Cardiac muscle cell (in vitro differentiated cells and primary cell): ENCODE data around the gene FAM111A. TPM values are rescaled to one million over a fixed set of nuclear protein-coding genes. Genes with fewer than 3 reads are reported as not detected.
A peak's percentile ranks its signal among the peaks of the same experiment; 100 is the strongest.

Source experiments
- DNase-seq, 2 donors: peaks; one replicate each; pipeline versions ENCODE4 v3.0.0 to v3.0.0-alpha.2; 2010 to 2017; ENCODE audit warnings: low read depth in 1 of 2, low spot score in 1 of 2
- H3K27ac ChIP-seq: fragments of 200-600 bp; sonication (generic); 2 replicates; pipeline ENCODE4 v1.5.1; 2016
- H3K27me3 ChIP-seq: fragments of 200-600 bp; sonication (generic); 2 replicates; pipeline ENCODE4 v1.6.0; 2016; ENCODE audit warnings: control low read depth
- H3K36me3 ChIP-seq: fragments of 200-600 bp; sonication (generic); 2 replicates; pipeline ENCODE4 v1.5.1; 2016; ENCODE audit warnings: control low read depth
- H3K4me1 ChIP-seq: fragments of 200-600 bp; sonication (generic); 2 replicates; pipeline ENCODE4 v1.8.1; 2017; ENCODE audit warnings: low read depth, mild to moderate bottlenecking, mixed run types
- H3K4me3 ChIP-seq: fragments of 200-600 bp; sonication (generic); 2 replicates; pipeline ENCODE4 v1.5.1; 2016; ENCODE audit warnings: mild to moderate bottlenecking
- H3K9me3 ChIP-seq: fragments of 200-600 bp; sonication (generic); 2 replicates; pipeline ENCODE4 v1.5.1; 2017; ENCODE audit warnings: low read depth, mild to moderate bottlenecking, control low read depth
- polyA plus RNA-seq: library from polyadenylated mRNA; unstranded; fragments of >200 nt; fragmentation: Nextera tagmentation; extraction: Ambion mirVana; gene quantifications from 2 replicates; pipeline ENCODE4 v1.2.1, GENCODE V29; 2016
- total RNA-seq: library from RNA; depleted of rRNA; stranded (reverse); fragments of >200 nt; gene quantifications from 2 replicates; pipeline ENCODE4 v1.2.3, GENCODE V29; 2016
- TF ChIP-seq, protein P1 (sequence below): IDR thresholded peaks from 2 replicates; pipeline ENCODE4 v1.5.1; 2012; ENCODE audit warnings: low read depth, mild to moderate bottlenecking, low read length

Gene FAM111A
- total and polyA plus RNA-seq, 2 experiments from 2014 or later: 1.5 to 6.5 TPM

DNA sequence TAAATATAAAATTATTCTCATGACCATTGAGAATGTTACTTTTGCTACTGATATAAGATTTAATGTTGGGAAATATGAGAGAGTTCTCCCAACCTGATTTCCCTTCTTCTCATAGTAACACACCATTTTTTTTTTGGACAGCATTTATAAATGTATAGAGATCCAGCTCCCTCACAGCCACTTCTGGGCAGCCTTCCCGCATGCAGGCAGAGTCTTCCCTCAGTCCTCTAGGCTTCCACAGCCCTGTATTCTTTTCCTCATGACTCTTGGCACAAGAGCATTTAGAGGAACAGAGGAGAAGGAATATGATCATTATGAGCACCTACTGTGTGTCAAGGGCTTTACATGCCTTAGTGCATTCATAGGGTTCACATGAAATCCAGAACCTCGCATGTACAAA lies 38.3 kb downstream of the FAM111A start:
- no peak overlapping the region for H3K27ac ChIP-seq

DNA sequence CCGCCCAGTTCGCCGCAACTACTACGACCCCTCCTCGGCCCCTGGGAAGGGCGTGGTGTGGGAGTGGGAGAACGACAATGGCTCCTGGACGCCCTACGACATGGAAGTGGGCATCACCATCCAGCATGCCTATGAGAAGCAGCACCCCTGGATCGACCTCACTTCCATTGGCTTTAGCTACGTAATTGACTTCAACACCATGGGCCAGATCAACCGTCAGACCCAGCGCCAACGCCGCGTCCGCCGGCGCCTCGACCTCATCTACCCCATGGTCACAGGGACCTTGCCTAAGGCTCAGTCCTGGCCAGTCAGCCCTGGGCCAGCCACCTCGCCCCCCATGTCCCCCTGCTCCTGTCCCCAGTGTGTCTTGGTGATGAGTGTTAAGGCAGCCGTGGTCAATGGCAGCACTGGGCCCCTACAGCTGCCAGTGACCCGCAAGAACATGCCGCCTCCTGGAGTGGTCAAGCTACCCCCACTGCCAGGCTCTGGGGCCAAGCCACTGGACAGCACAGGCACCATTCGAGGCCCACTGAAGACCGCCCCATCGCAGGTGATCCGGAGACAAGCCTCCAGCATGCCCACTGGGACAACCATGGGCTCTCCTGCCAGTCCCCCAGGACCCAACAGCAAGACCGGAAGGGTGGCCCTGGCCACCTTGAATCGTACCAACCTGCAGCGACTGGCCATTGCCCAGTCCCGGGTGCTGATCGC lies 39.2 kb downstream of the FAM111A start:
- no peaks in the 10 kb centered on the region for H3K36me3 ChIP-seq
- no peaks in the 10 kb centered on the region for H3K9me3 ChIP-seq
- no peak for DNase-seq
- TF ChIP-seq, protein P1, sequence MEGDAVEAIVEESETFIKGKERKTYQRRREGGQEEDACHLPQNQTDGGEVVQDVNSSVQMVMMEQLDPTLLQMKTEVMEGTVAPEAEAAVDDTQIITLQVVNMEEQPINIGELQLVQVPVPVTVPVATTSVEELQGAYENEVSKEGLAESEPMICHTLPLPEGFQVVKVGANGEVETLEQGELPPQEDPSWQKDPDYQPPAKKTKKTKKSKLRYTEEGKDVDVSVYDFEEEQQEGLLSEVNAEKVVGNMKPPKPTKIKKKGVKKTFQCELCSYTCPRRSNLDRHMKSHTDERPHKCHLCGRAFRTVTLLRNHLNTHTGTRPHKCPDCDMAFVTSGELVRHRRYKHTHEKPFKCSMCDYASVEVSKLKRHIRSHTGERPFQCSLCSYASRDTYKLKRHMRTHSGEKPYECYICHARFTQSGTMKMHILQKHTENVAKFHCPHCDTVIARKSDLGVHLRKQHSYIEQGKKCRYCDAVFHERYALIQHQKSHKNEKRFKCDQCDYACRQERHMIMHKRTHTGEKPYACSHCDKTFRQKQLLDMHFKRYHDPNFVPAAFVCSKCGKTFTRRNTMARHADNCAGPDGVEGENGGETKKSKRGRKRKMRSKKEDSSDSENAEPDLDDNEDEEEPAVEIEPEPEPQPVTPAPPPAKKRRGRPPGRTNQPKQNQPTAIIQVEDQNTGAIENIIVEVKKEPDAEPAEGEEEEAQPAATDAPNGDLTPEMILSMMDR: no peak
- no peak overlapping the region for H3K4me3 ChIP-seq
- no peaks in the 10 kb centered on the region for H3K4me1 ChIP-seq
- no peak overlapping the region for H3K27ac ChIP-seq
- H3K27me3 ChIP-seq: no peaks in the 10 kb centered on the region

More for the DNA sequence above, 38.3 kb downstream of the FAM111A start:
- H3K27me3 ChIP-seq: no peaks in the 10 kb centered on the region
- no peaks in the 10 kb centered on the region for H3K9me3 ChIP-seq
- H3K36me3 ChIP-seq: no peaks in the 10 kb centered on the region
- TF ChIP-seq, protein P1: no peak
- no peak overlapping the region for H3K4me3 ChIP-seq
- no peak for DNase-seq
- H3K4me1 ChIP-seq: no peaks in the 10 kb centered on the region

DNA sequence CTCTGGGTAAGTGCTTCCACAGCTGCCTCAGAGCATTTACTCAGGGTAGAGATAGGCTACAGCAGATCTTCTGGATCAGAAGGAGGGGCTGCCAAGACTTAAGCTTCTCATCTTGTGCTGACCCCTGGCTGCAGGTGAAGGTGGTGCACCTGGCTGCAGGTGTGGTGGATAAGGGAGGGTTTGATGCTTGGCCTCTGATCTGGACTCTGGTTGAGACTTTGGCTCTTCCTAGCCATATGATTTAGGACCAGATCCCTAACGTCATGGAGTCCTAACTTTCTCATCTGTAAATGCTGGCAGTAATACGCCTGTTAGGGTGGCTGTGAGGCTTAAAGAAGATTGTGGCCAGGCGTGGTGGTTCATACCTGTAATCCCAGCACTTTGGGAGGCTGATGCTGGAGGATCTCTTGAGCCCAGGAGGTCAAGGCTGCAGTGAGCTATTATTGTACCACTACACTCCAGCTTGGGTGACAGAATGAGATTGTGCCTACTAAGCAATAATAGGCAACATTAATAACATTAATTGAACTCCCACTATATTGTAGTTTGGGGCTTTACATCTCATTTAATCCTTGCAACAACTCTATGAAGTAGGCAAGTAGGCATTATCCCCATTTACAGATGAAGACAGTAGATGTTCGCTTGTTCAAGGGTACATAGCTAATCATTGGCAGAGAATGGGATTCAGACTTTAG lies 39.9 kb downstream of the FAM111A start:
- Histone ChIP-seq H3K4me3 (no peak overlapping the region), H3K27me3 (no peaks in the 10 kb centered on the region), H3K36me3 (no peaks in the 10 kb centered on the region), H3K4me1 (no peaks in the 10 kb centered on the region), H3K9me3 (no peaks in the 10 kb centered on the region), H3K27ac (no peak overlapping the region)
- TF ChIP-seq, protein P1: peak; percentile 7
- no peak for DNase-seq

DNA sequence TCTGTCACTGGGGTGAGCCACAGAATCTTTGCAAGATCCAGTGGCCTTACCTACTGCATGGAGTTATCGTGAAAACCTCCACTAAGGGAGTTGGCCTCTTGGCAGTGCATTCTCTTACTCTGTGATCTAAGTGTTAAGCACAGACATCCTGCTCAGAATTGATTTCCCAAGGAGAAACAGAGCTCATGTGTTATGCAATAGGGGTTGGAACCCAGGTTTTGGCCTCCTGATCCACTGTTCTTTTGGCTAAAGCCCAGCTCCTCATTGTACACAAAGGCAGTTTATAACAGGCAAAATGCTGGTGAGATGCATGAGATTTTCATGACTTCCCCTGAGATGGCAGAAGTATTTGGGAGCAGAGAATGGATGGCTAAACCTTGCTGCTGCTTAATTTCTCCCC lies 41.1 kb downstream of the FAM111A start:
- H3K4me1 ChIP-seq: no peaks in the 10 kb centered on the region
- DNase-seq: peak in 1 of 2 donors; percentile 89
- no peak overlapping the region for H3K4me3 ChIP-seq
- no peak overlapping the region for H3K27ac ChIP-seq
- TF ChIP-seq, protein P1: no peak
- H3K27me3 ChIP-seq: no peaks in the 10 kb centered on the region
- H3K36me3 ChIP-seq: no peaks in the 10 kb centered on the region
- no peaks in the 10 kb centered on the region for H3K9me3 ChIP-seq

DNA sequence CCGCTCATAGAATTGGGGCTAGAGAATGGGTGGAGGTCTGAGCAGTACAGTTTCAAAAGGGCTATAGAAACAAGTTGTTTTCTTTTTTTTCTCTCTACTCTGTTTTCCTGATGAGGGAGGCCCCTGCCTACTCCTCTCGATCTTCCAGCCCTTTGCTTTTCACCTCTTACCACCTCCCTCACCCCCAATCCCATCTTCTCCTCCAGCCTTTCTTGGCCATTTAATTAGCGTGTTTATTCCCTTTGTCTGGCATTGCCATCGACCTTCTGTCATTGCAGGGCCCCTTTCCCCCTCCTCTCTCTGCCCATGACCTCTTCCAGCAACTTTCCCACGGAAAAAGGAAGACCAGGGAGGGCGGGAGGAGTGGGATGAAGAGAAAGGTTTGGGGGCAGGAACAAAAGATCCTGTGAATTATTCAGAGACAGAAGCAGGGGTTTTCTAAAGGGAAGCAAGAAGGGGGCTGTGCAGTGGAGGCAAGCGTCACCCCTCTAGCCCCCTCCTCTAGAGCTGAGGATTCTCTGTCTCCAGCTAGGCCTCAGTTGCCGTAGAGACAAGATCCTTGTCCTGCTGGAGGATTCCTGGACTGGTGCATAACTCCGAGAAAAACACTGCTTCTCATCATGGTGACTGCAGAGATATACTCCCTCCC lies 42.2 kb downstream of the FAM111A start:
- Histone ChIP-seq H3K27ac (no peak overlapping the region), H3K36me3 (no peaks in the 10 kb centered on the region), H3K4me1 (no peaks in the 10 kb centered on the region), H3K9me3 (no peaks in the 10 kb centered on the region), H3K27me3 (no peaks in the 10 kb centered on the region), H3K4me3 (no peak overlapping the region)
- TF ChIP-seq, protein P1: no peak
- no peak for DNase-seq
